ENCODE results near the gene PPM1A. TPM values are rescaled to one million over a fixed set of nuclear protein-coding genes. Genes with fewer than 3 reads are reported as not detected.

Gene PPM1A
- 86.7 TPM for total RNA-seq

DNA sequence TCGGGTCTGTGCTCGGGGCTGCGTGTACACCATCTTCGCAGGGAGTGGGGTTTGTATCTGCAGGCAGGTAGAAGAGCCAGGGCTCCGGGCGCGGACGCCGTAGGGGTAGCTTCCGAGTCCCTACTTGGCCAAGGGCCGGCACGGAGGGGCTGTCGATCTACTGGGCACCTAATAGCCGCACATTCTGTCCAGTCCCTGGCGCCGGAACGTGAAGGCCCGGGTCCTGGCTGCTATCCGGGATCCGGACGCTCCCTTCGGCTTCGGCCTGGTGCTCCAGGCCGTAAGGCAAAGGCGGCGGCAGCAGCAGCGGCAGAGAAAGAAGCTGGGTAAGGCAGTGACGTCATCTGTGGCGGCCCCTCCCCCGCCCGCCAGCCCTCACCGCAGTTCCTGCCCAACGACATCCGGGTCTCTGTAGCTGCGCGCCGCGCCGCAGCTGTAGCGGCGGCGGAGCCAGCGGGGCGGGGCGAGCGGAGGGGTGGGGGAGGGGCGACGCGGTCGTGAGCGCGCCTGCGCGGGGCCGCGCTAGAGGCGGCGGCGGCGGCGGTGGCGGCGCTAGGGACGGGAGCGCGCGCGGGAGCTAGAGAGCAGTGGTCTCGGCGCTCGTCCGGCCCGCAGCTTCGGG lies at the start of gene PPM1A:
Gene PPM1A, plus strand, starts transcription at position 525 of the 622 bp plus-strand sequence. CDS start 33,483 bp downstream, outside the sequence.

Other genes with a start within 250 kb of the PPM1A start
- 166 TPM for gene PCNX4, start 157.3 kb upstream of the PPM1A start, total RNA-seq
- 43.5 TPM for gene DHRS7, start 83.8 kb upstream of the PPM1A start, total RNA-seq
- not detected for gene C14orf39, start 236.8 kb downstream of the PPM1A start, total RNA-seq

All from parietal lobe (tissue), 1 donor.